GM18505 (cell line): Measurements from ENCODE around the gene NRXN3.

Experiments used
- ATAC-seq: cut with Tn5 transposase; IDR thresholded peaks from one replicate; pipeline ENCODE4 v1.9.1; 2021; ENCODE audit not compliant: unreplicated experiment
- POLR2A ChIP-seq: IDR thresholded peaks from 4 replicates; pipeline ENCODE4 v1.6.1; 2011; ENCODE audit warnings: borderline replicate concordance; ENCODE audit not compliant: insufficient read depth, insufficient read length; ENCODE audit errors: extremely low read depth

NRXN3 gene

DNA sequence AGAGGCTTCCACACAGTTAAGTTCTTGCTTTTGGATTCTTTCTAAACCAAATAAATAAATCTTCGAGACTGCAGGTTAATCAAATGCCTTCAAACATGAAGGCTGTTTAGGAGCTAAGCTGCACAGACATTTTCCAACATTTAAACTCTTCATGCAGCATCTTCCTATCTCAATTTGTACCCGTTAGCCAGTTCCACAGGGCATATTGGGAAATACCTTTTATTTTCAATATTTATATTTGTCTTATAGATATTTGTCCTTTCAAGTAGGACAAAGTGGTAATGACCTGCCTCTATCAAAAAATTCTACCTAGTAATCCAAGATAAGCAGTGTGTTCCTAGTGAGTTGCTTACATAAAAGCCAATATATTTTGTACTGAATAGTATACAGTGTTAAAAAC, 1667.5 kb downstream of the NRXN3 start:
- no peak for ATAC-seq
- no peak for TF ChIP-seq POLR2A

DNA sequence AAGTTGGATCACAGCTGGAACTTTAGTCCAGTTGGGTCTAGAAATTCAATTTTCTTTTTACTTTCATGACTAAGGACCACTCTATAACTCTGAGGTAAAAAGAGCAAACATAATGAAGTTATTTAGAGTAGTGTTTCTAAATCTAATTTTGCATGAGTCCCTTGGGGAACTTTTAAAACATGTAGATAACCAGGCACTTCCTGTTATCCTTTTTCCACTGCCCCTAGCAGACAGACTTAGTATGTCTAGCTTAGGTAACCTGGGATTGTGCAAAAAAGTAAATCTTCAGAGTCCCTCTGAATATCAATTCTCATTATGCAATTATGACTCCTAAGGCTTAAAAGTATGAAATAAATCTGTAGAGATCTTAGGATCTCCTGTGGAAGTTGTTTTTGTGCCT, 1669.9 kb downstream of the NRXN3 start:
- no peak for ATAC-seq
- TF ChIP-seq POLR2A, result no peak

DNA sequence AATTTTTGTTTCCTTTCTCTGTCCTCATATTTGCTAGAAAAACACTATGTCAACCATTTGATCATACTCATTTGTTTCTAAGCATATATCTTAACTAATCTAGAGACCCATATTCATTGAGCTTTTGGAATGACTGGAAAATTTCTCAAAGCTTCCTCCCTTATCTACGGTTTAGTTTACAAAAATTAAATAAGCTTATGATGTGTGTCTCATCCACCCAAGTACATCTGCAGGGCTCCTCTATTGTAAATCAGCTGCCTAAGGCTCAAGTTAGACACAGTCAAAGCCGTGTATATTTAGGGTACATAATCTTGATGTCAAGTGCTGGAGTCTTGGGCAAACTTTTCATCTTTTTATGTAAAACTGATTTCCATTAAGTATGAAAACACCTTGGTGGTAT, 1670.7 kb downstream of the NRXN3 start:
- ATAC-seq, result no peak
- no peak for TF ChIP-seq POLR2A

DNA sequence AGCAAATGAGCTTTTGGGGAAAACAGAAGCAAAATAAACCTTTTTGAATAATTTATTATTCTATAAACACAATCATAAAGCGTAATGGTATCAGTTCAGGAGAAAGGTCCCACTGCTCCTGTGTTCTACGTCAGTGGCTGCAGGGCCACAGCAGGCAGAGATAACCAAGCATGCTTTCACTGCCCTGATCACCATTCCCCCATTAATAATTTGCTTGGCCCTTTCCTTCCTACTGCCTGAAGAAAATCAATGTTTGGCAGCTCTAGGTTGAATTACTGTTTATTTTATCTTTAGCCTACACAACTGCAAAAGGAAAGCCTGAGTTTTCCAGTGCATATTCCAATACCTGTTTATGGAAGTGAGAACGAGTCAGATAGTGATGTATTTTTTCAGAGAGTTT, 1671.3 kb downstream of the NRXN3 start:
- ATAC-seq, result no peak
- no peak for TF ChIP-seq POLR2A

DNA sequence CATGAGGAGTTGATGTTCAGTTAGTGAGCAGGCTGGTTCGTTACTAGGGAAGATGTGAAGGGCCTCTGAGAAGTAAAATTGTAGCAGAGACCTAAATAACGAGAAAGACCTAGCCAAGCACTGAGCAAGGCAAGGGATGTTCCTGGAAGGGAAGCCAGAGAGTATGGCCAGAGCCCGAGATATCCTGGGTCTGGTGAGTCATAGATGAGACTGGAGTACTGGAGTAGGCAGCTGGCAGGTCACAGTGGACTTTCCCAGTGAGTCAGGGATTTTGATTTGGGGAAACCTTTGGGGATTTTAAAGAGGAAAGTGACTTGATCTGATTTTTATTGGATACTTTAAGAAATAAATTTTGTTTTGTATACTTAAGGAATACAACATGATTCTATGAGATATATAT, 1672.1 kb downstream of the NRXN3 start:
- TF ChIP-seq POLR2A, result no peak
- ATAC-seq, result no peak

DNA sequence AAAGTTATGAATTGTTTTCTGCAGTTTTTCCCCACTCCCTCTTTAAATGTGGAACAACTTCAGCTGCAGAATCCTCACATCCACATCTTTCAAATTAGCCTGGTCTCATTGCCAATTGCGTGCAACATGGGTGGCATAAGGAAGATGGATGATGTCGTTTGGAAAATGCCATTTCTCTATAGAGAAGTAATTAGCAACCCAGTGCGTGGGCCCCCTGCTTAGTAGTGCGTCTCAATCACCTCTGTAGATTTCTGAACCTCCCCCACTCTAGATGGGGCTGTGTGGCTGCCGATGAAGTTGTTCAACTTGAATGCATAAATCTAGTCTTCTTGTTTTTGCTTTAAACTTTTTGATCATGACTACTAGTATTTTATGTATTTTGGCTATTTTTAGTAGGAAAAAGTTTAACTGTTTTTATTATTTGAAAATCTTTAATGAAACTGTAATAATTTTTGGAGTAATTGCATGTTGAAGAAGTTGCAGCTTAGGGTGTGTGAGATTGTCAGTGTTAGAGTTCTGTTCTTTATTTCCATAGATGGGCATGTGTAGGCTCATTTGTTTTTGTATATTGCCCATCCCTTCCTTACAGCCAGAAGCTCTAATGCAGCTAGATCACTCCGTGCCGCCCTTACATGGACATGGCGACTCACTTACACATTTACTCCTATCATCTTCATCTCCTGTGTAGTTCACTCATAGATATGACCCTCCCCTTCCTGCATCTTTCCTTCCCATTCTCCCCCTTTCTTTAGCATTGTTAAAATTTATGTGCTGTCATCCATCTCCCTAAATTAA, 1683.0 kb downstream of the NRXN3 start:
- TF ChIP-seq POLR2A, result no peak
- no peak for ATAC-seq

DNA sequence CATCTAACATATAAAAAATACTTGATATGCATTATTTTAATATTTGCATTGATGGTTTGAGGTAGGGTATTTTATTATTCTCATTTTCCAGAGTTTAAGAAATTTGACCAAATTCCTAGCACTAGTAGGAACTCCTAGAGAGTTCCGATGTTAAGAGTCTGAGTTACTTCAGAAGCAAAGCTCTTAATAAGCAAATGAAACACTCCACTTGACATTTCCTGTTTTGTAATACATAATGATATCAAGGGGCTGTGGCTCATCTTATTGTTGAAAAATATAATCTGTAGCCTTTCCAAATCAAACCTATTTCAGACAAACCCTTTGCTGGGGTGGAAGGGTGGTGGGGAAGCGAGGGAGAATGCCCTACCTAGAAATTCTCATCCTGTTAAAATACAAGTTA, 1685.6 kb downstream of the NRXN3 start:
- no peak for TF ChIP-seq POLR2A
- ATAC-seq, result no peak

DNA sequence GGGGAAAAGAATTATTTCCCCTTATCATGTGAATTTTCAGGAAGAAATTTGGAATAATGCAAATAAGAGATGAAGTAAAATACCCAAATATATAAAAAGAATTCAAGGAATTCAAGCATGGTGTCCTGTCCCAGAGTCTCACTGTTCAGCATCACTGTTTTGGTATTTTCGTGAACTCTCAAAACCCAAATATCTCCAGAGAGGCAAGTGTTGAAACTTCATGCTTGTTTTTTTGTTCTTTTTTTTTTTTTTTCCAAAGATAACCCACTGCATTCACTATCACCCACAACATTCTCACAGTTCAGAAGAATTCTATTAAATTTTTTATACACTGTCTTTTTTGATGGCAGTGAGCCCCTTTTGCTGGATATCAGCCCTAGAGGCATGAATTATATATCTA, 1686.2 kb downstream of the NRXN3 start:
- TF ChIP-seq POLR2A, result no peak
- no peak for ATAC-seq

DNA sequence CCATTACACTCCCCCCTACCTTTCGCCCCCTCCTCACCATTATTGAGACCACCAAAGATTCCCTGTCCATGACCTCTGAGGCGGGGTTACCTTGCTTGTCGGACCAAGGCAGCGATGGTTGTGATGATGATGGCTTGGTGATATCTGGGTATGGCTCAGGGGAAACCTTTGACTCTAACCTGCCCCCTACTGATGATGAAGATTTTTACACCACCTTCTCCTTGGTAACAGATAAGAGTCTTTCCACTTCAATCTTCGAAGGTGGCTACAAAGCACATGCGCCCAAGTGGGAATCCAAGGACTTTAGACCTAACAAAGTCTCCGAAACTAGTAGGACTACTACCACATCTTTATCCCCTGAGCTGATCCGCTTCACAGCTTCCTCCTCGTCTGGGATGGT, 1690.9 kb downstream of the NRXN3 start:
- no peak for ATAC-seq
- TF ChIP-seq POLR2A, result no peak

DNA sequence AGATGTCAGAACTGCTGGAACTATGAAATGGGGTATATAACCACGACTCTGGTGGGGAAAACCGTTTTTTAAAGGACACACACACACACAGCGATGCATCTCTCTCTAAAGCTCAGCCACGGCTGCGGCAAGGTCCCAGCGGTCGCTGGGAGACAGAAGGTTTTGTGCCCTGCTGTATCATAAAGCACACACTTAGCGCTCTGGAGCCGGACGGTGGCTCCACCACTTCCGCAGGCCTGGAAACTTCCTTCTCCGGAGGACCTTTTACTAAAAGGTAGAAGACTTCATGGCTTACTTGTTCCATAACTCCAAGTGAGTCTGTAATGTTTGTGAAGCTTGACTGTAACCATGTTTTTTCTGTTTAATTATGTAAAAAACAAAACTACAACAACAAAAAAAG, 1691.9 kb downstream of the NRXN3 start:
- ATAC-seq, result no peak
- no peak for TF ChIP-seq POLR2A

DNA sequence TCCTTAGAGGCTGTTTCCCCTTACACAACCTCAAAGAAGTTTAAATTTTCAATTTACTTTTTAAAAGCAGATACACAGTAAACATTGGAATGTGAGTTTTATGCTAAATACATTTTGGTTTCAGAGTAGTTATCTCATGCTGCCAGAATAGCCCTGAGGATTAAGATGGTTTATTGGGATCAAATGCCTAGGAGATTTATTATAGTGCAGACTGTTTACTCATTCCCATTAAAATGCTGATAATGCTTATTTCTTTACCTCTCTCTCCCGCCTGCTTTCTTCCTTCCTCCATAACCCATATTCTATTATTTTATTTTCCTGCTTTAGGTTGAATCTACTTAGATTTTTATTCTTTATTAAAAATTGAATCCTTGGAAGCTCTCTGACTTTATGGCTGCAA, 1701.0 kb downstream of the NRXN3 start:
- no peak for TF ChIP-seq POLR2A
- ATAC-seq, result no peak

DNA sequence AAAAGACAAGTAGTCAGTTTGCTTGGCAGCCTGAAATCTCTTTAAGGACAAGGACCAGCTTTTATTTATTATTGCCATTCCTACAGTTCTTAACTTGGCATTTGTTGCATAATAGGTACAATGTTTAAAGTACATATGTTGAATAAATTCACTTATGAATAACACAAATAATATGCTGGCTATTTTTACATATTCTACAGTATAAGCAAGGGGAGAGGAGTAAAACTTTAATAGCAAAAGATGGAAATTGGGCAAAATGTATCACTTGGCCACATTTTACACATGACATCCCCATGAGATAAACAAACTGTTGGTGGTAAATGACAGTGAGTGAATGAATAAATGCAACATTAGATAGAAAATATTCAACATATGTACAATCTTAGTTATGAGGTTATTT, 1708.1 kb downstream of the NRXN3 start:
- no peak for ATAC-seq
- no peak for TF ChIP-seq POLR2A

DNA sequence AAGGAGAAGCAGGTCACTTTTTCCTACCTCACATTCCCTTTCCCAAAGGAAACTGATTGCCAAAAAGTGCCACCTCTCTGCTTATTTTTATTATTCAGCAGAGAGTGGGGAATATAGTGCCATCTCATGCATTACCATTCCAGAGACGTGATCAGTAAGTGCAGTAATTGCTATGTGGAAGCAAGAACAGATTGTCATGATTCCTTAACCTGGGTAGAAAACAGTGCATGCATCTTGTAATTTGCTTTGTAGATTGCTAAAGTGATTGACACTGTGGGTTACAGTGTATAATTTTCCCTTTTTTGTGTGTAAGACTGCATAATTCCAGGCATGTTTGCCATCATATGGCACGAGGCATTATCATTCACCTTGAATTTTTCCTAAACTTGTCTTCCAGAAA, 1708.6 kb downstream of the NRXN3 start:
- no peak for ATAC-seq
- no peak for TF ChIP-seq POLR2A

DNA sequence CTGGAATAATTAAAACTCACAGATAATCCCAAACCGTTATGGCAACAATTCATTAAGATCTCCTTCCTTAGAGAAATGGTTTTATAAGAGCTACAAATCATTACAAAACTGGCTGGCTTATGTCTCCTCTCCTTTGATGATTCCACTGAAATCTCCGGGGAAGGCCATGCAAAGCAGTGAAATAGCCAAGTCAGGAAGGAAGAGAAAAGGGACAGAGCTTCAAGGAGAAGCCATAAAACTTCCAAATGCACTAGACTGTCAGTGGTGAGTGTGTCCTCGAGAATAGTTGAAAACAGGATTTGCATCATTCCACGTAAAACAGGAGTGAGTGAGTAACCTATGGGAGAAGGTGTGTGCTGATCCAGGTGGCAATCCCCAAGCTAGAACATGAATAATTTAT, 1711.1 kb downstream of the NRXN3 start:
- TF ChIP-seq POLR2A, result no peak
- ATAC-seq, result no peak

DNA sequence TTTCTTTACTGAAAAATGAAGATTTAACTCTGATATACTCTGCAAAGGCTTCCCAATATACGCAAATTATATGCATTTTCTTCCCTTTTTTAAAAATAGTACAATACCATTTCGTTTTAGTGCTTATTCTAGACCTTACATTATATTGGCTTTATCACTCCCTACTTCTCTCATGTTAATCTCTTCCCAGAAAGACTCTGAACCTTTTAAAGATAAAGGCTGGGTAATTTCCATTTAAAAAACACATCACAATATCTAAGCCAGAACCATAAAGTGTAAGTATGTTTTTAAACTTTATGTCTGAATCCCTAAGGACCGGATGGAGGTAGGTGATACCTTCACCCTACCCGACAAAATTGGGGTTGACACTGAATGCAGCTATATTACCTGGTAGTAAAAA, 1720.4 kb downstream of the NRXN3 start:
- no peak for TF ChIP-seq POLR2A
- ATAC-seq, result no peak

DNA sequence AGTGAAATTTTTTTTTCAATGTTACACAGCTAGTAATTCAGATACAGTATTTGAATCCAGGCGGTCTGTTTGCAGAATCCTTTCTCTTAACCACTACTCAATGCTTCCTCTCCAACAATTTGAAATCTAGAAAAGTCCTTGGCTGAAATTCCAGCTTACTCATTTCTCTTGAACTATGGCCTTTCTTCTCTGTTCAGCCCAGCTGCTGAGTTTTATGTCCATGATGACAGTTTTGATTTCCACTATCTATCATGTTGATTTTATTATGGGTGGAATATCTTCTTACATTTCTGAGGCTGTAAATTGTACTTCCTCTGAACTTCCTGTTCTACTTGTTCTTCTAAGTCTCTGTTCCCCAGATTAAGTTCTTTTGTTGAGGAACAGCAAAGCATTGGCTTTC, 1725.8 kb downstream of the NRXN3 start:
- ATAC-seq, result no peak
- TF ChIP-seq POLR2A, result no peak

DNA sequence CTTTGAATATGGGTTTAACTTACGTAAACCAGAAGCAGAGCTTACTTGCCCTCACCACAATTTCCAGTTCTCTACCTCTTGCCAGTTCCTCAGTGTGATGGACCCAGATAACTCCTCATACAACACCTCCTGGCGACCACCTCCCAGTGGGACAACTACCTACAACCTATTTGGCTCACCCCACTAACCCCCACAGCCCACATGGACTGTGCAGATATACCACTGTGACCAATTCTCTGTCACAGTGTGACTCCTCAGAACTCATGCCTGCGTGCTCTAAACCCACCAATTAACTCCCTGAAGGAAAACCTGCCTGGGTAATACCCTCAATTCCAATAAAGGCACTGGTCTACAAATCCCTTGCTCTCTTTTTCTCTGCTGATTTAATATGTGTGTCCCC, 1729.4 kb downstream of the NRXN3 start:
- no peak for ATAC-seq
- no peak for TF ChIP-seq POLR2A
